ENCODE measurements around the gene FOXL1.
A peak's percentile ranks its signal among the peaks of the same experiment; 100 is the strongest.

Gene FOXL1

GRCh38 chr16:86626284-86626683 is 47.9 kb downstream of the FOXL1 start:
- Histone ChIP-seq H3K4me1 (ENCODE audit: control insufficient read depth, insufficient read depth, low read length) (no peaks in the 10 kb centered on the region), H3K36me3 (ENCODE audit: control insufficient read depth in 2 of 2, insufficient read depth in 1 of 2, low read length in 2 of 2) (no peaks in the 10 kb centered on the region), H3K27ac (ENCODE audit: extremely low read depth, low read depth, low read length) (no peak overlapping the region), H3K9me3 (ENCODE audit: control insufficient read depth, insufficient read depth, low read depth, low read length) (no peaks in the 10 kb centered on the region), H3K4me3 (ENCODE audit: low read depth, low read length) (no peak overlapping the region)
- ChIA-PET POLR2A (no interaction called here), CTCF (no interaction called here)
- TF ChIP-seq ZNF292 (tag by site-specific recombination; IDR thresholded peaks at IDR 0.05; ENCODE audit: borderline replicate concordance, low read depth) (no peak), ZIC2 (tag by site-specific recombination; IDR thresholded peaks at IDR 0.05) (peak; percentile 25; the same call in 1 of the 2 replicates), ZNF394 (tag by site-specific recombination; IDR thresholded peaks at IDR 0.05; ENCODE audit: borderline replicate concordance) (no peak)

DNA sequence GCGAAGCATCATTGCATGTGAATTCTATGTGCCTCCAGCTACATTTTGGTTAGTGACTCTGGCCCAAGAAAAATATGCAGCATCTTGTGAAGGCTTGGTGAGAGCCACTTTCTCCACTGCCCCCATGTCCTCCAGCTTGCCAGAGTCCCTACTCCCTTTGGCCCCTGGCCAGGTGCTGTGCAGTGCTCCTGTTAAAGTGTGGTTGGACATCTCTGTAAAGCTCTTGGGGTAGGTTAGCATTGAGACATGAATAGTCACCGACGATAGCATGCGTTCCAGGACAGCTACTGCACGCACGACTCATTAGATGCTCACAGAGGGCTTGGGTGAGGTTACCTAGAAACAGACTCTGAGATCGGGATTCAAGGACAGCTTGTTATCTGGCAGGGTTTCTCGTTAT is 48.6 kb downstream of the FOXL1 start:
- CTCF ChIA-PET: no interaction called here
- no peaks in the 10 kb centered on the region for H3K36me3 ChIP-seq (ENCODE audit: control insufficient read depth in 2 of 2, insufficient read depth in 1 of 2, low read length in 2 of 2)
- H3K4me3 ChIP-seq (ENCODE audit: low read depth, low read length): no peak overlapping the region
- POLR2A ChIA-PET: no interaction called here
- no peak overlapping the region for H3K27ac ChIP-seq (ENCODE audit: extremely low read depth, low read depth, low read length)
- no peaks in the 10 kb centered on the region for H3K9me3 ChIP-seq (ENCODE audit: control insufficient read depth, insufficient read depth, low read depth, low read length)
- TF ChIP-seq SETDB1 (IDR thresholded peaks at IDR 0.05; ENCODE audit: insufficient read length, low read length): peak; percentile 45
- TF ChIP-seq ZNF394 (tag by site-specific recombination; IDR thresholded peaks at IDR 0.05; ENCODE audit: borderline replicate concordance): no peak
- no peaks in the 10 kb centered on the region for H3K4me1 ChIP-seq (ENCODE audit: control insufficient read depth, insufficient read depth, low read length)

- CTCF ChIA-PET: no interaction called here
- POLR2A ChIA-PET: no interaction called here
These were observed 50.3 kb downstream of the FOXL1 start for GRCh38 chr16:86628614-86629013.

DNA sequence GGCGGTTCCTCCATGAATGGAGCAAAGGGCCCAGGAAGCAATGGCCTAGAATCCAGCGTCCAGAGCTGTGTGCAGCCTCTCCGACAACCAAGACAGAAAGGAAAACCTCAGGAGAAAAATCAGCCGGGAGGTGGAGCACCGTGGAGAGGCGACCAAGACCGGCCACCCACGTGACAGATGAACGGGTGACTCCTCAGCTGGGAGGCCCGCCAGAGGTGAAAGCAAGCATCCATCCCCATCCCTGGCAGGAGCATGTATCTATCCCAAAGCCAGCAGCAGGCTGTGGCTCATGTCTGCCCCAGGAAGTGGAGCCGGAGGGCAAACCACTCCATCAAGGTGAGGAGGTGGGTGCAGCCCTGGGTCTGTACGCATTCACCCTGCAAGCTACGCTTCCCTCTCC is 52.1 kb downstream of the FOXL1 start:
- Histone ChIP-seq H3K4me3 (ENCODE audit: low read depth, low read length) (no peak overlapping the region), H3K36me3 (ENCODE audit: control insufficient read depth in 2 of 2, insufficient read depth in 1 of 2, low read length in 2 of 2) (no peaks in the 10 kb centered on the region), H3K9me3 (ENCODE audit: control insufficient read depth, insufficient read depth, low read depth, low read length) (no peaks in the 10 kb centered on the region), H3K4me1 (ENCODE audit: control insufficient read depth, insufficient read depth, low read length) (no peaks in the 10 kb centered on the region), H3K27ac (ENCODE audit: extremely low read depth, low read depth, low read length) (no peak overlapping the region)
- TF ChIP-seq ZNF146 (tag by site-specific recombination; IDR thresholded peaks at IDR 0.05): no peak
- no peak for TF ChIP-seq WT1 (tag by site-specific recombination; IDR thresholded peaks at IDR 0.05)
- no peak for TF ChIP-seq SETDB1 (IDR thresholded peaks at IDR 0.05; ENCODE audit: insufficient read length, low read length)
- no peak for TF ChIP-seq MEIS1 (CRISPR knock-in tag; IDR thresholded peaks at IDR 0.05; ENCODE audit: borderline replicate concordance)
- TF ChIP-seq ZNF843 (tag by site-specific recombination; IDR thresholded peaks at IDR 0.05): no peak
- no peak for TF ChIP-seq ZNF394 (tag by site-specific recombination; IDR thresholded peaks at IDR 0.05; ENCODE audit: borderline replicate concordance)
- TF ChIP-seq ZNF596 (tag by site-specific recombination; IDR thresholded peaks at IDR 0.05): no peak
- TF ChIP-seq TCF7L2 (IDR thresholded peaks at IDR 0.05; ENCODE audit: borderline replicate concordance, low read depth, low read length): no peak
- no peak for TF ChIP-seq ZNF335 (tag by site-specific recombination; conservative IDR thresholded peaks at IDR 0.05)
- TF ChIP-seq ZNF311 (tag by site-specific recombination; IDR thresholded peaks at IDR 0.05; ENCODE audit: borderline replicate concordance): no peak
- no peak for TF ChIP-seq ZBTB17 (tag by site-specific recombination; IDR thresholded peaks at IDR 0.05)
- no peak for TF ChIP-seq ZNF211 (tag by site-specific recombination; IDR thresholded peaks at IDR 0.05; ENCODE audit: low read depth)
- TF ChIP-seq ZNF221 (tag by site-specific recombination; IDR thresholded peaks at IDR 0.05; ENCODE audit: borderline replicate concordance): no peak
- TF ChIP-seq ZNF157 (tag by site-specific recombination; IDR thresholded peaks at IDR 0.05): no peak
- CTCF ChIA-PET: interaction anchor here (0.6 to 1.0 kb wide), 3 partner anchors 35 to 1788 kb away, joined by 3 to 7 read pairs (median 3); no protein-coding TSS in a partner anchor
- POLR2A ChIA-PET: no interaction called here

More at GRCh38 chr16:86628614-86629013, 50.3 kb downstream of the FOXL1 start:
- H3K4me1 ChIP-seq (ENCODE audit: control insufficient read depth, insufficient read depth, low read length): no peaks in the 10 kb centered on the region
- no peak overlapping the region for H3K27ac ChIP-seq (ENCODE audit: extremely low read depth, low read depth, low read length)
- TF ChIP-seq ZNF830 (tag by site-specific recombination; IDR thresholded peaks at IDR 0.05; ENCODE audit: low read depth) (no peak), ZSCAN30 (tag by site-specific recombination; IDR thresholded peaks at IDR 0.05) (no peak), ZNF311 (tag by site-specific recombination; IDR thresholded peaks at IDR 0.05; ENCODE audit: borderline replicate concordance) (no peak), ZNF768 (tag by site-specific recombination; IDR thresholded peaks at IDR 0.05) (no peak), KLF16 (tag by site-specific recombination; IDR thresholded peaks at IDR 0.05) (no peak), ZNF747 (tag by site-specific recombination; IDR thresholded peaks at IDR 0.05) (no peak), ZFP37 (tag by site-specific recombination; IDR thresholded peaks at IDR 0.05) (no peak), ZNF658 (tag by site-specific recombination; IDR thresholded peaks at IDR 0.05) (no peak), ZNF555 (tag by site-specific recombination; conservative IDR thresholded peaks at IDR 0.05) (no peak), ZNF660 (tag by site-specific recombination; IDR thresholded peaks at IDR 0.05) (no peak), ZNF610 (tag by site-specific recombination; IDR thresholded peaks at IDR 0.05; ENCODE audit: borderline replicate concordance) (no peak), ZNF223 (tag by site-specific recombination; IDR thresholded peaks at IDR 0.05) (no peak), OSR2 (tag by site-specific recombination; IDR thresholded peaks at IDR 0.05) (no peak)
- TF ChIP-seq, protein P1, sequence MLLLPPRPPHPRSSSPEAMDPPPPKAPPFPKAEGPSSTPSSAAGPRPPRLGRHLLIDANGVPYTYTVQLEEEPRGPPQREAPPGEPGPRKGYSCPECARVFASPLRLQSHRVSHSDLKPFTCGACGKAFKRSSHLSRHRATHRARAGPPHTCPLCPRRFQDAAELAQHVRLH (tag by site-specific recombination; IDR thresholded peaks at IDR 0.05): no peak
- no peak overlapping the region for H3K4me3 ChIP-seq (ENCODE audit: low read depth, low read length)
- H3K36me3 ChIP-seq (ENCODE audit: control insufficient read depth in 2 of 2, insufficient read depth in 1 of 2, low read length in 2 of 2): no peaks in the 10 kb centered on the region
- no peaks in the 10 kb centered on the region for H3K9me3 ChIP-seq (ENCODE audit: control insufficient read depth, insufficient read depth, low read depth, low read length)

Data from HEK293 (cell line).